A673 (cell line): ENCODE data around the gene GPR78. TPM values are rescaled to one million over a fixed set of nuclear protein-coding genes. Genes with fewer than 3 reads are reported as not detected.

Experiments used
- BruUV-seq: library from RNA; stranded (reverse); fragments of 400-500 nt; replicated peaks from 2 replicates; lab custom pipeline; 2021; lab: Mats Ljungman, UMichigan
- CTCF ChIA-PET: fragments of 300-600 bp; sonication (Branson Sonifier 250); formaldehyde crosslinking; loops from one replicate; lab custom pipeline; 2022; ENCODE audit warnings: antibody characterized with exemption; lab: Charles Lee
- POLR2A ChIA-PET: fragments of 300-600 bp; sonication (Branson Sonifier 250); formaldehyde crosslinking; loops from one replicate; lab custom pipeline; 2022; ENCODE audit warnings: antibody characterized with exemption; ENCODE audit not compliant: low non-redundant PET; lab: Charles Lee
- DNase-seq: peaks from one replicate; pipeline ENCODE4 v3.0.0-alpha.2; 2015; ENCODE audit warnings: low spot score
- H3K27ac ChIP-seq: fragments of 200-600 bp; sonication (generic); 2 replicates; pipeline ENCODE4 v1.5.1; 2016; ENCODE audit warnings: mixed run types, low read depth, mild to moderate bottlenecking, mixed read lengths, antibody characterized with exemption, low read length; ENCODE audit not compliant: poor library complexity, severe bottlenecking
- H3K27me3 ChIP-seq: fragments of 200-600 bp; sonication (generic); replicated peaks from 2 replicates; pipeline ENCODE4 v1.6.1; 2017; ENCODE audit warnings: mixed run types, low read depth, mild to moderate bottlenecking, mixed read lengths, antibody characterized with exemption, low read length; ENCODE audit not compliant: insufficient read depth, poor library complexity
- H3K36me3 ChIP-seq: fragments of 200-600 bp; sonication (generic); 2 replicates; pipeline ENCODE4 v1.6.1; 2016; ENCODE audit warnings: mixed run types, mild to moderate bottlenecking, mixed read lengths, antibody characterized with exemption, low read length; ENCODE audit not compliant: insufficient read depth, poor library complexity, severe bottlenecking
- H3K4me1 ChIP-seq: fragments of 200-600 bp; sonication (generic); 2 replicates; pipeline ENCODE4 v1.6.1; 2017; ENCODE audit warnings: mixed run types, mild to moderate bottlenecking, mixed read lengths, antibody characterized with exemption, low read length; ENCODE audit not compliant: insufficient read depth, poor library complexity, severe bottlenecking
- H3K4me3 ChIP-seq: fragments of 200-600 bp; sonication (generic); 2 replicates; pipeline ENCODE4 v1.5.1; 2016; ENCODE audit warnings: low read depth, mixed run types, mild to moderate bottlenecking, mixed read lengths, low read length; ENCODE audit not compliant: poor library complexity, severe bottlenecking
- H3K9me3 ChIP-seq: fragments of 200-600 bp; sonication (generic); 2 replicates; pipeline ENCODE4 v1.6.1; 2016; ENCODE audit warnings: mixed run types, low read depth, mild to moderate bottlenecking, mixed read lengths, antibody characterized with exemption, low read length; ENCODE audit not compliant: poor library complexity, severe bottlenecking
- CTCF ChIP-seq: fragments of 300-800, 200-600 bp; sonication (generic); conservative IDR thresholded peaks from 2 replicates; pipeline ENCODE4 v1.5.1; 2017; ENCODE audit warnings: low read depth, mild to moderate bottlenecking, antibody characterized with exemption, low read length, moderate library complexity, mixed read lengths
- EZH2 ChIP-seq: fragments of 200-600 bp; sonication (generic); IDR thresholded peaks from 2 replicates; pipeline ENCODE4 v1.6.1; 2017; ENCODE audit warnings: borderline replicate concordance, low read depth, mild to moderate bottlenecking, mixed read lengths, antibody characterized with exemption, low read length; ENCODE audit not compliant: poor library complexity, severe bottlenecking
- intact Hi-C: fragments of 100-400 bp; cut with micrococcal nuclease; formaldehyde crosslinking; loops from one replicate; pipeline ENCODE4 v1.10.0; 2022; ENCODE audit not compliant: unreplicated experiment
- total RNA-seq: library from RNA; stranded (reverse); gene quantifications from 2 replicates; pipeline ENCODE4 v1.2.3, GENCODE V29; 2021

Gene GPR78
- total RNA-seq, 1 experiment from 2014 or later, result not detected

GRCh38 chr4:8597791-8598190 lies 17.6 kb downstream of the GPR78 start:
- Histone ChIP-seq H3K27me3 (peaks cover 16% of the 10 kb centered on the region), H3K9me3 (no peaks in the 10 kb centered on the region), H3K36me3 (no peaks in the 10 kb centered on the region), H3K4me1 (peaks cover 2% of the 10 kb centered on the region), H3K4me3 (no peak overlapping the region), H3K27ac (no peak overlapping the region)
- BruUV-seq, result no TSS peak
- TF ChIP-seq CTCF (no peak), EZH2 (no peak)
- ChIA-PET POLR2A (no interaction called here), CTCF (interaction anchor here (1.0 kb wide), 1 partner anchor 10 kb away, joined by 3 read pairs; no protein-coding TSS in a partner anchor)
- intact Hi-C loops, result no loop called here
- DNase-seq, result no peak

GRCh38 chr4:8598391-8599090 lies 18.3 kb downstream of the GPR78 start:
- Histone ChIP-seq H3K27me3 (peaks cover 8% of the 10 kb centered on the region), H3K4me1 (peaks cover 9% of the 10 kb centered on the region), H3K9me3 (no peaks in the 10 kb centered on the region), H3K36me3 (no peaks in the 10 kb centered on the region), H3K27ac (no peak overlapping the region), H3K4me3 (no peak overlapping the region)
- no peak for DNase-seq
- intact Hi-C loops, result no loop called here
- CTCF ChIA-PET, result interaction anchor here (0.5 to 1.0 kb wide), 2 partner anchors 9 to 130 kb away, joined by 3 read pairs; no protein-coding TSS in a partner anchor
- POLR2A ChIA-PET, result no interaction called here
- no TSS peak for BruUV-seq
- no peak for TF ChIP-seq CTCF
- TF ChIP-seq EZH2, result no peak

GRCh38 chr4:8599091-8599460 lies 18.9 kb downstream of the GPR78 start:
- Histone ChIP-seq H3K27me3 (peaks cover 3% of the 10 kb centered on the region), H3K27ac (no peak overlapping the region), H3K4me1 (peaks cover 14% of the 10 kb centered on the region), H3K9me3 (no peaks in the 10 kb centered on the region), H3K36me3 (no peaks in the 10 kb centered on the region), H3K4me3 (no peak overlapping the region)
- POLR2A ChIA-PET, result no interaction called here
- BruUV-seq, result no TSS peak
- CTCF ChIA-PET, result interaction anchor here (0.5 kb wide), 1 partner anchor 130 kb away, joined by 3 read pairs; no protein-coding TSS in a partner anchor
- intact Hi-C loops, result no loop called here
- TF ChIP-seq CTCF (no peak), EZH2 (no peak)
- DNase-seq, result no peak
